Liver (tissue), 3 donors: ENCODE results near the gene INPP5F.

Experiments
- ATF3 ChIP-seq: IDR thresholded peaks from 2 replicates; pipeline ENCODE4 v1.6.1; 2016; ENCODE audit warnings: antibody characterized with exemption
- CTCF ChIP-seq: fragments of 150-350 bp; IDR thresholded peaks from 2 replicates; pipeline ENCODE4 v1.5.1; 2017; ENCODE audit warnings: improper control_type of control experiment, low read depth, low read length; ENCODE audit not compliant: missing input control
- EGR1 ChIP-seq, 2 donors: IDR thresholded peaks; 2 replicates each; pipeline ENCODE4 v1.6.1; 2016 to 2018; ENCODE audit warnings: antibody characterized with exemption in 2 of 2, low read depth in 2 of 2
- FOXA1 ChIP-seq: IDR thresholded peaks from 2 replicates; pipeline ENCODE4 v1.6.1; 2016; ENCODE audit warnings: antibody characterized with exemption
- FOXA2 ChIP-seq: IDR thresholded peaks from 2 replicates; pipeline ENCODE4 v1.6.1; 2016; ENCODE audit warnings: antibody characterized with exemption
- GABPA ChIP-seq, 2 donors: IDR thresholded peaks in 1 of 2; conservative IDR thresholded peaks in 1 of 2; 2 replicates each; pipeline ENCODE4 v1.6.1; 2016; ENCODE audit warnings: antibody characterized with exemption in 2 of 2, mild to moderate bottlenecking in 1 of 2, moderate library complexity in 1 of 2
- HNF4A ChIP-seq, 2 donors: conservative IDR thresholded peaks; 2 replicates each; pipeline ENCODE4 v1.6.1; 2016; ENCODE audit warnings: antibody characterized with exemption in 2 of 2, mild to moderate bottlenecking in 2 of 2
- MAX ChIP-seq: IDR thresholded peaks from 2 replicates; pipeline ENCODE4 v1.6.1; 2016; ENCODE audit warnings: antibody characterized with exemption
- RAD21 ChIP-seq, 2 donors: IDR thresholded peaks; 2 replicates each; pipeline ENCODE4 v1.6.1; 2016; ENCODE audit warnings: antibody characterized with exemption in 2 of 2, mild to moderate bottlenecking in 2 of 2
- REST ChIP-seq: IDR thresholded peaks from 2 replicates; pipeline ENCODE4 v1.6.1; 2016; ENCODE audit warnings: antibody characterized with exemption, mild to moderate bottlenecking
- SP1 ChIP-seq: IDR thresholded peaks from 2 replicates; pipeline ENCODE4 v1.6.1; 2018; ENCODE audit warnings: antibody characterized with exemption, mild to moderate bottlenecking
- TAF1 ChIP-seq: conservative IDR thresholded peaks from 2 replicates; pipeline ENCODE4 v1.6.1; 2016; ENCODE audit warnings: antibody characterized with exemption, mild to moderate bottlenecking
- YY1 ChIP-seq: IDR thresholded peaks from 2 replicates; pipeline ENCODE4 v1.6.1; 2016; ENCODE audit warnings: antibody characterized with exemption, mild to moderate bottlenecking
- ZBTB33 ChIP-seq: IDR thresholded peaks from 2 replicates; pipeline ENCODE4 v1.6.1; 2016; ENCODE audit warnings: antibody characterized with exemption
- donor health status: healthy.
- donor health status: healthy.

- TF ChIP-seq CTCF (no peak), GABPA (IDR thresholded peaks at IDR 0.05 in 1 of 2, conservative IDR thresholded peaks at IDR 0.05 in 1 of 2) (no peak), EGR1 (IDR thresholded peaks at IDR 0.05; ENCODE audit: low read depth in 2 of 2) (no peak), MAX (no peak), ZBTB33 (no peak), ATF3 (no peak), RAD21 (IDR thresholded peaks at IDR 0.05) (no peak), REST (no peak), HNF4A (conservative IDR thresholded peaks at IDR 0.05) (no peak), YY1 (no peak), TAF1 (no peak), SP1 (no peak), FOXA2 (no peak), FOXA1 (no peak)
Observed at GRCh38 chr10:119749455-119749854, 23.6 kb downstream of the INPP5F start.
